Esophagus muscularis mucosa (tissue), 4 donors: ENCODE data around the gene KRTAP4-16. TPM values are rescaled to one million over a fixed set of nuclear protein-coding genes. Genes with fewer than 3 reads are reported as not detected.
"Not testable (repeated sequence)": the region's sequence is repeated elsewhere in the genome, so short reads cannot be mapped to it uniquely, and the experiment has no call there.

Experiments
- DNase-seq: peaks from one replicate; pipeline ENCODE4 v3.0.0-alpha.2; 2017; ENCODE audit errors: extremely low spot score
- H3K27ac ChIP-seq, 4 donors: fragments of 200-600 bp; sonication (generic); replicated peaks in 1 of 4; 1 replicate in 3 of 4; 2 replicates in 1 of 4; pipeline ENCODE4 v1.5.1; 2016 to 2019; ENCODE audit warnings: mild to moderate bottlenecking in 1 of 4
- H3K27me3 ChIP-seq, 4 donors: fragments of 200-600 bp; sonication (generic); one replicate each; pipeline versions ENCODE4 v1.5.1 to v1.6.0; 2016 to 2019
- H3K36me3 ChIP-seq, 4 donors: fragments of 200-600 bp; sonication (generic); one replicate each; pipeline ENCODE4 v1.5.1; 2016 to 2019
- H3K4me1 ChIP-seq, 4 donors: fragments of 200-600 bp; sonication (generic); one replicate each; pipeline ENCODE4 v1.5.1; 2016 to 2019
- H3K4me3 ChIP-seq, 4 donors: fragments of 200-600 bp; sonication (generic); 1 replicate in 2 of 4; 2 replicates in 2 of 4; pipeline ENCODE4 v1.5.1; 2016 to 2019; ENCODE audit warnings: mild to moderate bottlenecking in 4 of 4, moderate library complexity in 1 of 4
- H3K9me3 ChIP-seq, 4 donors: fragments of 200-600 bp; sonication (generic); 1 replicate in 3 of 4; 2 replicates in 1 of 4; pipeline ENCODE4 v1.5.1; 2016 to 2019
- EP300 ChIP-seq: sonication (generic); formaldehyde crosslinking; IDR thresholded peaks from one replicate; pipeline ENCODE4 v1.6.1; 2017; ENCODE audit warnings: antibody characterized with exemption
- POLR2A ChIP-seq: fragments of 450-650 bp; IDR thresholded peaks from one replicate; pipeline ENCODE4 v1.6.1; 2017; ENCODE audit warnings: antibody characterized with exemption, moderate library complexity, mild to moderate bottlenecking, low read depth
- POLR2AphosphoS5 ChIP-seq, 2 donors: sonication (generic); formaldehyde crosslinking; IDR thresholded peaks; one replicate each; pipeline ENCODE4 v1.6.1; 2017; ENCODE audit warnings: antibody characterized with exemption in 2 of 2
- WGBS: methylation state at CpG from one replicate; pipeline ENCODE4 v1.1.5; 2018; 5-methylcytosine and 5-hydroxymethylcytosine counted together
- intact Hi-C: fragments of 100-400 bp; cut with DNase I; formaldehyde crosslinking; loops from one replicate; pipeline ENCODE4 v1.15.1; 2023
- total RNA-seq, 4 donors: library from RNA; depleted of rRNA; stranded (reverse); fragments of >200 nt; gene quantifications; one replicate each; pipeline versions ENCODE4 v1.1.0 to v1.2.1, GENCODE V29; 2016
- TF ChIP-seq, protein P1 (sequence below), 3 experiments: fragments of 200-600 bp in 2 of 3; fragments of 450-650 bp in 1 of 3; sonication (generic) in 2 of 3; IDR thresholded peaks; one replicate each; pipeline ENCODE4 v1.5.1; 2017 to 2019; ENCODE audit warnings: antibody characterized with exemption in 3 of 3, mild to moderate bottlenecking in 2 of 3, moderate library complexity in 1 of 3

The KRTAP4-16 gene
- total RNA-seq, 4 donors from 2014 or later = not detected

DNA sequence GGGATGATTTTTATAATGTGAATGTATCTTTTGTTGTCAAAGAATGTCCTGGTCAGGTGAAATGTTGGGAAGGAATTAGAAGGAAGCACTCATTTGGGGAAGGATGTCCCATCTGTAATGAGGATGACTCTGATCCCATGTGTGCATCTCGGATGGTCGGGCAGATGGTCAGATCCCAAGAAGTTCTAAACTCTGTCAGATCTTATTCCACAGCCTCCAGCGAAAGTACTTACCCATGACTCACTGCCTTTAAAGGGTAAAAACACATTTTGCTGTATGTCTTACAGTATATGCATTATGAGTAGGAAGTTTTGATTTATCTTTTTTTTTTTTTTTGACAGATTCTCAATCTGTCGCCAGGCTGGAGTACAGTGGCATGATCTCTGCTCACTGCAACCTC is 16.7 kb upstream of the KRTAP4-16 start:
- no peaks in the 10 kb centered on the region for H3K9me3 ChIP-seq
- DNase-seq = no peak
- intact Hi-C loops = no loop called here
- H3K4me1 ChIP-seq = no peaks in the 10 kb centered on the region
- H3K27me3 ChIP-seq = peaks cover 0 to 29% (median 0%) of the 10 kb centered on the region in 4 donors
- 84% methylated on average over 4 of the region's 4 CpGs for WGBS
- H3K27ac ChIP-seq = no peak overlapping the region
- H3K4me3 ChIP-seq = no peak overlapping the region
- no peaks in the 10 kb centered on the region for H3K36me3 ChIP-seq
- TF ChIP-seq POLR2A (no peak), EP300 (no peak), POLR2AphosphoS5 (IDR thresholded peaks at IDR 0.05) (no peak)
- TF ChIP-seq, protein P1, sequence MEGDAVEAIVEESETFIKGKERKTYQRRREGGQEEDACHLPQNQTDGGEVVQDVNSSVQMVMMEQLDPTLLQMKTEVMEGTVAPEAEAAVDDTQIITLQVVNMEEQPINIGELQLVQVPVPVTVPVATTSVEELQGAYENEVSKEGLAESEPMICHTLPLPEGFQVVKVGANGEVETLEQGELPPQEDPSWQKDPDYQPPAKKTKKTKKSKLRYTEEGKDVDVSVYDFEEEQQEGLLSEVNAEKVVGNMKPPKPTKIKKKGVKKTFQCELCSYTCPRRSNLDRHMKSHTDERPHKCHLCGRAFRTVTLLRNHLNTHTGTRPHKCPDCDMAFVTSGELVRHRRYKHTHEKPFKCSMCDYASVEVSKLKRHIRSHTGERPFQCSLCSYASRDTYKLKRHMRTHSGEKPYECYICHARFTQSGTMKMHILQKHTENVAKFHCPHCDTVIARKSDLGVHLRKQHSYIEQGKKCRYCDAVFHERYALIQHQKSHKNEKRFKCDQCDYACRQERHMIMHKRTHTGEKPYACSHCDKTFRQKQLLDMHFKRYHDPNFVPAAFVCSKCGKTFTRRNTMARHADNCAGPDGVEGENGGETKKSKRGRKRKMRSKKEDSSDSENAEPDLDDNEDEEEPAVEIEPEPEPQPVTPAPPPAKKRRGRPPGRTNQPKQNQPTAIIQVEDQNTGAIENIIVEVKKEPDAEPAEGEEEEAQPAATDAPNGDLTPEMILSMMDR (IDR thresholded peaks at IDR 0.05) = no peak

DNA sequence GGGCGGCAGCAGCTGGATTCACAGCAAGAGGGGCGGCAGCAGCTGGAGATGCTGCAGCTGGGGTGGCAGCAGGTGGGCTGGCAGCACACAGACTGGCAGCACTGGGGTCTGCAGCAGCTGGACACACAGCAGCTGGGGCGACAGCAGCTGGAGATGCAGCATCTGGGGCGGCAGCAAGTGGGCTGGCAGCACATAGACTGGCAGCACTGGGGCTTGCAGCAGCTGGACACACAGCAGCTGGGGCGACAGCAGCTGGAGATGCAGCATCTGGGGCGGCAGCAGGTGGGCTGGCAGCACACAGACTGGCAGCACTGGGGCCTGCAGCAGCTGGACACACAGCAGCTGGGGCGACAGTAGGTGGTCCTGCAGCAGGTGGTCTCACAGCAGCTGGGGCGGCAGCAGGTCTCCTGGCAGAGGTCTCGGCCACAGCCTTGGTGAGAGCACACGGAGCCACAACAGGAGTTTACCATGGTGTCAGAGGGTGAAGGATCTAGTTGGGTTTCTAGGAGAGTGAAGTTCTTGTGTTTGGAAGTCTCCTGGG is 15.9 kb upstream of the KRTAP4-16 start, which contains the start of gene KRTAP4-11:
TSS of gene KRTAP4-11 (minus strand) at position 528 of the 541 bp plus-strand sequence. CDS start at position 470, 58 bp downstream.
- peaks cover 0 to 24% (median 0%) of the 10 kb centered on the region in 4 donors for H3K27me3 ChIP-seq
- H3K27ac ChIP-seq, H3K4me3 ChIP-seq, H3K36me3 ChIP-seq, DNase-seq, intact Hi-C loops, H3K9me3 ChIP-seq, H3K4me1 ChIP-seq: not testable (repeated sequence)
- 68% methylated on average over 5 of the region's 10 CpGs for WGBS

DNA sequence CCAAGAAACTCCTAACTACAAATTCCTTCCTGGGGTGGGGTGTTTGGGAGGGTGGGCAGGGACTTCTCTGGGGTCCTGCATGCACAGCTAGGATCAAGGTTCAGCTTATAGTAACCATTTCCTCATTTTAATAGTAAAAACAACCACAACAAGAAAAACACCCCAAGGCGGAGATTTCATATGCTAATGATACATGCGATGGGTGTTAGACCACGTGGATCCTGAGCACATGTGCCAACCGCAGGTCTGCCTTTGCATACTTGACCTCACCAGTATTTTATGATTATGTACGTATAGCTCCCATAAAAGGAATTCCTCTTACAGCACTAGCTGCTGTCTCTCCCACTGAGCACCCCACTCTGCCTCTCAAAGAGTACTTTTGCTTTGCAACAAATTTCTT is 14.3 kb upstream of the KRTAP4-16 start:
- intact Hi-C loops = no loop called here

DNA sequence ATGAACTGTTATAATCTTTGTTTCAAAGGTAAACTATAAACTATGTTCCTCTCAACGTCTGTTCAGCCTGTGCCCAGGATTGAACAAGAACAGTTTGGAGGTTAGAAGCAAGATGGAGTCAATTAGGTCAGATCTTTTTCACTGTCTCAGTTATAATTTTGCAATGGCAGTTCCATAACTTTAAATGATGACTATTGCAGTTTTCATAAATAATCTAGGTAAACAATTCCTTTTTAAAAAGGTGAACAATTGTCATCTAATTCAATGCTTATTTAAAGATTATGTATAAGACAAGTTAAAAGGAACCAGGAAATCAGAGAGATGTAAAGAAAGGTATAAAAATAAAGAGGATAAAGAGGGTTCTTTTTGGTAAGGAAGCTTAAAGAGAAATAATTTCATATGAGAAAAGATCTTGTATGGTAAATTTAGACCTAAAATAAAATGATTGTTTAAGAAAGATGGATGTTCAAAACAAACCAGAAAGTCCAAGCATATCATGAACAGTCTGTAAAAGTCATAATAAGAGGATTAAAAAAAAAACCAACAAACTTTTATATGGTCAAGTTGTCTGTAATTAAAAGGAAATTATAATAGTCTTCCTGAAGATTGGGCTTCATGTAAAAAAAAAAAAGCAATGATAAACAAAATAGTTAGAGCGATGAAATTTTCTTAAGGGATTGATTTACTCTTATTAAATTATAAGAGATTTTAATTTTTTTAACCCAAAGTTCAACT is 9.3 kb upstream of the KRTAP4-16 start:
- H3K4me3 ChIP-seq = no peak overlapping the region
- intact Hi-C loops = no loop called here
- H3K27ac ChIP-seq = no peak overlapping the region
- H3K36me3 ChIP-seq = no peaks in the 10 kb centered on the region
- TF ChIP-seq POLR2AphosphoS5 (IDR thresholded peaks at IDR 0.05) (no peak), EP300 (no peak), POLR2A (no peak)
- TF ChIP-seq, protein P1 (IDR thresholded peaks at IDR 0.05) = no peak
- no peaks in the 10 kb centered on the region for H3K9me3 ChIP-seq
- DNase-seq = no peak
- WGBS = 68% methylated on average over 2 of the region's 2 CpGs
- H3K4me1 ChIP-seq = no peaks in the 10 kb centered on the region
- peaks cover 0 to 12% (median 0%) of the 10 kb centered on the region in 4 donors for H3K27me3 ChIP-seq

More for the DNA sequence above, 14.3 kb upstream of the KRTAP4-16 start:
- H3K36me3 ChIP-seq = no peaks in the 10 kb centered on the region
- WGBS = 66% methylated on average over 5 of the region's 5 CpGs
- TF ChIP-seq POLR2AphosphoS5 (IDR thresholded peaks at IDR 0.05) (no peak), POLR2A (no peak), EP300 (no peak)
- TF ChIP-seq, protein P1 (IDR thresholded peaks at IDR 0.05) = no peak
- no peak overlapping the region for H3K27ac ChIP-seq
- H3K9me3 ChIP-seq = no peaks in the 10 kb centered on the region
- no peaks in the 10 kb centered on the region for H3K4me1 ChIP-seq
- no peak overlapping the region for H3K4me3 ChIP-seq
- H3K27me3 ChIP-seq = peaks cover 0 to 24% (median 0%) of the 10 kb centered on the region in 4 donors
- no peak for DNase-seq

DNA sequence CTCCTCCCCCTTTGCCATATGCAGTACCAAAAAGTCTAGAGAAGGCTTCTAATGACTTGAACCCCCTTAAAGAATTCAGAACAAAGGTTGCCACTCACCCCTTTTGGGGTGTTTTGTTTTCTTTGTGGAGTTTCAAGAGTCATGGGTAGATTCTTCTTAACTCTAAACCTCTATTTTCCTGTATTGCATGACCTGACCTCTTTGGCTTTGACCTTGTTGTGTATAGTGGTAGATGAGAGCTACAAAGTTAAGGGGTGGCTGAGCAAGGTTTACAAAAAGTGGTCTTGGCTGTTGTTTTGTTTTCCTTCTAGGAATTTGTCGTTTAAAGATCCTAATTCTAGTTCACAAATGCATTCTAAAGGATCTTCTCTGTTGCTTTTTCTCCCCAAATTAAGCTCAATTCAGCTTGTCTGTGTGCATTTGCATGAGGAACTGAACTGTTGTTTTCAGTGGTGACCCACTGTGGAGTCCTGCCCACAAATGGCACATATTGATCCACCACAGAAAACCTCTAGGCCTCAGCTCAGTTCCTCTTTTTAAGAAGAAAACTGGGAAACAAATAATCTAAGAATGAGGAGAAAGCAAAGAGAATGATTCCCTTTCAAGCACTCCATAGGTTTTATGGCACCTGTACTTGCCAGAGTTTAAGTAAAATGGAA is 6.8 kb upstream of the KRTAP4-16 start:
- H3K9me3 ChIP-seq, H3K36me3 ChIP-seq, H3K4me3 ChIP-seq, H3K27me3 ChIP-seq, H3K27ac ChIP-seq, intact Hi-C loops, H3K4me1 ChIP-seq, DNase-seq: not testable (repeated sequence)
- WGBS = 0% methylated on average over 1 of the region's 1 CpG
